HG03442 (cell line): ENCODE data around the gene ODAD4.
"Not testable (repeated sequence)": the region's sequence is repeated elsewhere in the genome, so short reads cannot be mapped to it uniquely, and the experiment has no call there.

Source experiments
- ATAC-seq: cut with Tn5 transposase; IDR thresholded peaks from one replicate; pipeline ENCODE4 v1.9.1; 2021; ENCODE audit warnings: mild to moderate bottlenecking, moderate library complexity; ENCODE audit not compliant: unreplicated experiment

Gene ODAD4

GRCh38 chr17:41910701-41911391, 19.6 kb upstream of the ODAD4 start:
- ATAC-seq, result no peak

- no peak for ATAC-seq
Measured at GRCh38 chr17:41912925-41913324, 17.5 kb upstream of the ODAD4 start.

- ATAC-seq, result no peak
Measured at GRCh38 chr17:41913798-41914197, 16.6 kb upstream of the ODAD4 start.

GRCh38 chr17:41914358-41914766, 16.1 kb upstream of the ODAD4 start:
- no peak for ATAC-seq

GRCh38 chr17:41915020-41915419, 15.4 kb upstream of the ODAD4 start:
- no peak for ATAC-seq

- no peak for ATAC-seq
Measured at GRCh38 chr17:41915566-41915965, 14.9 kb upstream of the ODAD4 start.

- ATAC-seq, result no peak
Measured at GRCh38 chr17:41917192-41917591, 13.2 kb upstream of the ODAD4 start.

GRCh38 chr17:41917679-41918313, 12.6 kb upstream of the ODAD4 start:
- peak; percentile 19 for ATAC-seq

GRCh38 chr17:41918314-41919164, 11.9 kb upstream of the ODAD4 start, which contains the start of gene ACLY:
Gene ACLY, minus strand, starts transcription at chr17:41918951. Its CDS starts 5,078 bp downstream, at chr17:41913873.
- ATAC-seq, result peak; percentile 89

GRCh38 chr17:41919165-41919817, 11.1 kb upstream of the ODAD4 start:
- no peak for ATAC-seq

- ATAC-seq, result no peak
Measured at GRCh38 chr17:41919840-41920579, 10.4 kb upstream of the ODAD4 start.

- ATAC-seq, result no peak
Measured at GRCh38 chr17:41920580-41920955, 9.8 kb upstream of the ODAD4 start.

- no peak for ATAC-seq
Measured at GRCh38 chr17:41925991-41926590, 4.3 kb upstream of the ODAD4 start.

GRCh38 chr17:41928693-41929251, 1.6 kb upstream of the ODAD4 start:
- no peak for ATAC-seq

- not testable (repeated sequence) for ATAC-seq
Measured at GRCh38 chr17:41930833-41931156, 378 bp downstream of the ODAD4 start.

GRCh38 chr17:41931715-41932114, 1.3 kb downstream of the ODAD4 start:
- not testable (repeated sequence) for ATAC-seq

- no peak for ATAC-seq
Measured at GRCh38 chr17:41932816-41933389, 2.5 kb downstream of the ODAD4 start.

- ATAC-seq, result no peak
Measured at GRCh38 chr17:41935641-41936040, 5.2 kb downstream of the ODAD4 start.
